Ramos (cell line): ENCODE data around the gene KRTAP5-6.
"Not testable (repeated sequence)": the region's sequence is repeated elsewhere in the genome, so short reads cannot be mapped to it uniquely, and the experiment has no call there.

ENCODE experiments used
- in situ Hi-C: fragments of 300-500 bp; cut with MboI; formaldehyde crosslinking; loops from one replicate; pipeline ENCODE4 v1.14.3; 2022; ENCODE audit warnings: low sequenced_read_pairs; ENCODE audit not compliant: unreplicated experiment

Gene KRTAP5-6

DNA sequence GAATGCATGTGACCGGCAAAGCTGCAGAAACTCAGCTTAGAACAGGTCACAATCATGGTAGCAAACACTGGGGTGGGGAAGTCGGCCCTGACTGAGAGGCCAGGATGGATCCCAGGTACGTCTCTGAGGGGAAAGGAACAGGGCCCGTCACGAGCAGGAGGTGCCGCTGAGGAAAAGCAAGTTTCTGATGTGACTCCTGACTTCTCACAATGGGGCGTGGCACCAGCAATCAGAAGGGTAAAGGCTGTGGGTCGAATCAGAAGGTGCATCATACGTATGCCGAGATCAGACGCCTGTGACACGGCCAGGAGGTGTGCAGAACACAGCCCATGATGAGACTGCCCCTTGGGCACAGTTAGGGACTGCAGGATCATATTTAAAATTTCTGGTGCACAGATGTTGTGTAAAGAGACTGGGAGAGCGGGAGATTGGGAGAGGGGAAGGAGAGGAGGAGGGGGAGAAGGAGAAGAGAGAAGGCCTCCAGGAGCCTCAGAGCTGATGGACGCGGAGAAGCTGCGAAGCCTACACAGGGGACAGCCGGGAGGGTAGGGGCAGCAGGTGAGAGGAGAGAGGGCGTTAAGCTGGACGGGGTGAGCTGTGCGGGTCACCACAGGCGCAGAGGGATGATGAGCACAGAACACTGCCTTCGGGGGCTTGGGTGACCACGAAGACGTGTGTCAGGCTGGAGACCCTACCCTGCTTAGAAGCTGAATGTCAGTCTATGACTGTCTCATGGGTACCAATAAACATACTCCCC lies 36.7 kb upstream of the KRTAP5-6 start:
- in situ Hi-C loops = no loop called here

- in situ Hi-C loops = not testable (repeated sequence)
Observed at GRCh38 chr11:1661454-1662269, 35.3 kb upstream of the KRTAP5-6 start.

DNA sequence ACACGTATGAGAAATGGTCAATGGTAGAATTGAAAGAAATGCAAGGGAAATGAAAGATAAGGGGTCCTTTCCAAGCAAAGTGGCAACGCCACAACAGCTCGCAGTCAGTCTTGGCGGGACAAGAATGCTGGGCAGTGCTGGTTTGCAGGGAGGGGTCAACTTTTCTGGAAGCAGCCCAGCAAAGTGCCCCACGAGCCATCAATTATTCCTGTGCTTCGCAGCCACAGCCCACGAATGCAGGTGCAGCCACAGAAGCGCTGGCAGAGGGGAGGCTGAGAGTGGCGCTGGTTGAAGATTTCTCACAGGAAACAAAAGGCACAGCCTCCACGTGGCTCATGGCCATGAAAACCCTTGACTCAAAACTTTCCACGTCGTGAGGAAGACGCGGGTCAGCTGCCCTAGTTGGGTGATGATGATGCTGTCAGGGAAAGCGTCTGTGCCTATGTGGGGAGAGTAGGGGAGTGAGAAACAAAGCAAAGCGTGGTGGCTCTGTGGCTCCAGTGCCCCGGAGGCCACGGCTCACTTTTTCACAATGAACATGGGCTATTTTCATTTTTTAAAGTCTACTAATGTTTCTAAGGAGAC lies 34.2 kb upstream of the KRTAP5-6 start:
- in situ Hi-C loops = not testable (repeated sequence)

GRCh38 chr11:1665313-1665712 lies 31.7 kb upstream of the KRTAP5-6 start:
- in situ Hi-C loops = no loop called here

GRCh38 chr11:1667121-1667850 lies 29.7 kb upstream of the KRTAP5-6 start:
- in situ Hi-C loops = no loop called here

GRCh38 chr11:1667906-1668305 lies 29.1 kb upstream of the KRTAP5-6 start:
- in situ Hi-C loops = no loop called here

GRCh38 chr11:1668911-1669473 lies 28.0 kb upstream of the KRTAP5-6 start:
- in situ Hi-C loops = no loop called here

DNA sequence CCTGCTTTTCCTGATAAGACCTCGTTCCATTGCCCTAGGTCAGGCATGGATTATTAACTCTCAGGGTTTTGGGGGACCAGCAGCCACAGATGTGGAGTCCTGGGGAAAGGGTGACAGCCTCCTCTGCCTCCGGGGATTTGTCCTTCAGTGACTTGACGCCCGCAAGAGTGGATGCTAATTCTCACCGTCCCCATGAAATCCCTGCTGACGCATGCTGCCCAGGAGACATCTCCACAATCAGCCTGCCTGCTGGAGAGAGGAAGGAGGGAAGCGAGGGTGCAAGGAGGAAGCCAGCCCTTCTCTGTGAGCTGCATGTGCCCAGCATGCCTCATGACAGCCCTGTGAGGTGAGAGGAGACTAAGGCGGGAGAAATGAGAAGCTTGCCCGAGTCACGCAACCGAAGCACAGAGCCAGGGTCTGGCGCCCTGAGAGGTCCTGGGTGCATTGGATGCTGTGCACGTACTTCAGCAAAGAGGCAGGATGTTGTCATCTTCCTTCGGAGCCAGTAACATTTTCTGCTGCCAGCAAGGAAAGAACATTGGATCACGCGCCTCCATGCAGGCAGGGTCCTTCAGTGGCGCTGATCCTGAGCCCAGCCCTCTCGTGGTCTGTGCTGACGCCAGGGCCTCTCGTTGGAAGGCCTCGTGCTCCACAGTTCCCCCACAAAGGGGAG lies 27.3 kb upstream of the KRTAP5-6 start:
- in situ Hi-C loops = no loop called here

DNA sequence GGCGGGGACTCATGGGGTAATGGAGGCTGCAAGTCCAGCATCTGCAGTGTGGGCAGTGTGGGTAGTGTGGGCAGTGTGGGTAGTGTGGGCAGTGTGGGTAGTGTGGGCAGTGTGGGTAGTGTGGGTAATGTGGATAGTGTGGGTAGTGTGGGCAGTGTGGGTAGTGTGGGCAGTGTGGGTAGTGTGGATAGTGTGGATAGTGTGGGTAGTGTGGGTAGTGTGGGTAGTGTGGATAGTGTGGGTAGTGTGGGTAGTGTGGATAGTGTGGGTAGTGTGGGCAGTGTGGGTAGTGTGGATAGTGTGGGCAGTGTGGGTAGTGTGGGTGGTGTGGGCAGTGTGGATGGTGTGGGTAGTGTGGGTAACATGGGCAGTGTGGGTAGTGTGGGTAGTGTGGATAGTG lies 26.5 kb upstream of the KRTAP5-6 start:
- in situ Hi-C loops = not testable (repeated sequence)

DNA sequence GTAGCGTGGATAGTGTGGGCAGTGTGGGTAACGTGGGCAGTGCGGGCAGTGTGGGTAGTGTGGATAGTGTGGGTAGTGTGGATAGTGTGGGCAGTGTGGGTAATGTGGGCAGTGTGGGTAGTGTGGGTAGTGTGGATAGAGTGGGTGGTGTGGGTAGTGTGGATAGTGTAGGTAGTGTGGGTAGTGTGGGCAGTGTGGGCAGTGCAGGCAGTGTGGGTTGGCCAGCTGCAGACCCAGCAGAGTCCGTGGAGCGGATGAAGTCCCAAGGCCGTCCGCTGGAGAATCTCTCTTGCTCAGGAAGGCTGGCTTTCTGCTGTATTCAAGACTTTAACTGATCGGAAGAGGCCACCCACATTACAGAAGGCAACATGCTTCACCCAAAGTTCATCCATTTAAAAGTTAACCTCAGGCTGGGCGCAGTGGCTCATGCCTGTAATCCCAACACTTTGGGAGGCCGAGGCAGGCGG lies 26.1 kb upstream of the KRTAP5-6 start:
- in situ Hi-C loops = no loop called here

DNA sequence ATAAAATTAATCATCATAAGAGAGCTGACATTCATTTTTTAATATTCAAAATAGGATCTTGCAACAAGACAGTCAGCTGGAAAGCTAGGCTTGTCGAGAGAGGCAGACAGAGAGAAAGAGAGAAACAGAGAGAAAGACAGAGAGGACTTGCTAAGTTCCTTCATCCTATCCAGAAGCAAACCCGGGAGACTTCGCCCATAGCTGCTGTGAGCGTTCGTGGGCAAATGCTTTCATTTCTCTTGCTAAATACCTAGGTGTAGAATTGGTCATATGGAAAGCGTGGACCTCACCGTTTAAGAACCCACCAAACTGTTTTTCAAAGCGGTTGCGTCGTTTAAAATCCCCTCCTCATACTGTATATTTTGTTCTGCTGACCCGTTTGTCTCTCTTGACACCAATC lies 25.3 kb upstream of the KRTAP5-6 start:
- in situ Hi-C loops = no loop called here

GRCh38 chr11:1672613-1673350 lies 24.2 kb upstream of the KRTAP5-6 start:
- in situ Hi-C loops = no loop called here

DNA sequence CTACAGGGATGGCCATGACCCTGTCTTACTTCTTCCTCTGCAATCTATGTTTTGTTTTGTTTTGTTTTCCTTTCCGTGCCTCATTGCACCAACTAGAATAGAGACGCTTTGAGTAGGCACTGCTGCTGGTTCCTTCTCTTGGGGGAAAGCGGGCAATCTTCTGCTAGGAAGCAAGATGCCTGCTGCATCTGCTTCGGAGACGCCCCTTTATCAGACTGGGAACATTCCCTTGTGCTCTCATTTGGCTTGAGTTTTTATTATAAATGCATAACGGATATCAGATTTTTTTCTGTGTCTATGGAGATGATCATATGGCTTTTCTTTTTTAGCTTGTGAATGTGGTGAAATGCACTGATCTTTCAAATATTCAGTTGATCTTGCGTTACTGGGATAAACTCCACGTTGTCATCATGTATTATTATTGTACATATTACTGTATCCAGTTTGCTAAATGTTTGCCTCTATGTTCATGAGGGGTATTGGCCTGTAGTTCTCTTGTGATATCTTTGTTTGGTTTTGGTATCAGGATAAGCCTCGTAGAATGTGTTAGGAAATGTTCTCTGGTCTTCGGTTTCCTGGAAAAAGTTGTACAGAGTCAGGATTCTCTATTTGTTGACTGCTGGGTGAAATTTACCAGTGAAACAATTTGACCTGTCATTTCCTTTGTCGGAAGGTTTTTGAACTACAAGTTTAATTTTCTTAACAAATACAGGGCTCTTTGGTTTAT lies 23.4 kb upstream of the KRTAP5-6 start:
- in situ Hi-C loops = no loop called here

- in situ Hi-C loops = no loop called here
Observed at GRCh38 chr11:1674173-1675131, 22.5 kb upstream of the KRTAP5-6 start.

DNA sequence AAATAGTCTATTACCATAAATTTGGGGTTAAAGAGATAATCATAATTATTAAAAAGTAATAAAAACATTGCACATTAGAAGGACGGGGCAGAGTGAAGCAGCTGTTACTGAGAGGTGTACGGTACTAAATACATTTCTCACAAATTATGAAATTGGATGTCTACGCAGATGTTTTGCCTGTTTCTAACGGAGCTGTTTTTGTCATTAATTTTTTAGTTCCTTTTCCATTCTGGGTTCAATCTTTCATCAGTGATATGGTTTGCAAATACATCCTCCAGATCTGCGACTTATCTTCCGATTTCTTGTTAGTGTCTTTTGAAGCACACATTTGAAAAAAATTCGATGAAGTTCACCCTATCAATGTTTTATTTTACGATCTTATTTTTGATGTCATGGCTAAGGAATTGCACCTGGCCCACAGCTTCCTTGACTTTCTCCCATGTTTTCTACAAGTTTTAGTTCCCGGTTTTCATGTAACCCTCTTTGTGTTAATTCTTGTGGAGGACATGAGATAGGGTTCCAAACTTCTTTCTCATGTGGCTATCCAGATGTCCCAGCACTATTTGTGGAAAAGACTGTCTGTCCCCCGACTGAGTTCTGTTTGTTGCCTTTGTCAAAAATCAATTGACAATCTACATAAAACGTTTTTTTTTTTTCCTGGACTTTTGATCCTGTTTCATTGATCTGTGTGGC lies 21.3 kb upstream of the KRTAP5-6 start:
- in situ Hi-C loops = no loop called here

GRCh38 chr11:1676229-1676740 lies 20.7 kb upstream of the KRTAP5-6 start:
- in situ Hi-C loops = no loop called here
